ENCODE measurements around the gene IQGAP2. TPM values are rescaled to one million over a fixed set of nuclear protein-coding genes. Genes with fewer than 3 reads are reported as not detected.

Gene IQGAP2
- total RNA-seq, 1 experiment from 2014 or later: not detected

DNA sequence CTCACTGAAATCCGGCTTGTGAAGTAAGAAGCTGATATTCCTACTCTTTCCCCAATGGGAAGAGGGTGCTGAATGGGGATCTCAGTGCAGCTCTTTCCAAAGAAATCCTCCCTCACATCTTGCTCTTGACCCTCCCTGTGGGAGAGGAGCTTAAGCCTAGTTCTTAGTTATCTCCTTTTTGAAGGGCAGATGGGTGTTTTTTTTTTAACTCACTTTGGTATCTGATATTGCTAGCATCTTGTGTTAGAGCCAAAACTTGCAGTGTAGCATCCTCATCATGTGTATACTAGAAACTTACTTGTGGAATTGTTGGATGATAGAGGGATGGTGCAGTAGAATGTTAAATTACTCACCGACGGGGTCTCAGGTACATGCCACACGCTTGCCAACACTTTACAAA, 129.9 kb downstream of the IQGAP2 start:
- Histone ChIP-seq H3K4me2 (no peak overlapping the region), H3K9me2 (ENCODE audit: insufficient read depth) (no peaks in the 10 kb centered on the region), H3K9me3 (ENCODE audit: insufficient read depth, low read depth) (no peaks in the 10 kb centered on the region), H3K4me1 (replicated peaks; ENCODE audit: insufficient read depth) (no peaks in the 10 kb centered on the region), H3K4me3 (no peak overlapping the region), H3K27me3 (ENCODE audit: insufficient read depth, low read depth) (no peaks in the 10 kb centered on the region), H3K27ac (no peak overlapping the region), H3K79me2 (ENCODE audit: low read depth) (no peaks in the 10 kb centered on the region), H3F3A (ENCODE audit: insufficient read depth, low read depth) (no peaks in the 10 kb centered on the region), H3K36me3 (ENCODE audit: low read depth) (no peaks in the 10 kb centered on the region), H2AFZ (no peak overlapping the region), H4K20me1 (ENCODE audit: insufficient read depth) (no peaks in the 10 kb centered on the region)
- TF ChIP-seq, protein P1, sequence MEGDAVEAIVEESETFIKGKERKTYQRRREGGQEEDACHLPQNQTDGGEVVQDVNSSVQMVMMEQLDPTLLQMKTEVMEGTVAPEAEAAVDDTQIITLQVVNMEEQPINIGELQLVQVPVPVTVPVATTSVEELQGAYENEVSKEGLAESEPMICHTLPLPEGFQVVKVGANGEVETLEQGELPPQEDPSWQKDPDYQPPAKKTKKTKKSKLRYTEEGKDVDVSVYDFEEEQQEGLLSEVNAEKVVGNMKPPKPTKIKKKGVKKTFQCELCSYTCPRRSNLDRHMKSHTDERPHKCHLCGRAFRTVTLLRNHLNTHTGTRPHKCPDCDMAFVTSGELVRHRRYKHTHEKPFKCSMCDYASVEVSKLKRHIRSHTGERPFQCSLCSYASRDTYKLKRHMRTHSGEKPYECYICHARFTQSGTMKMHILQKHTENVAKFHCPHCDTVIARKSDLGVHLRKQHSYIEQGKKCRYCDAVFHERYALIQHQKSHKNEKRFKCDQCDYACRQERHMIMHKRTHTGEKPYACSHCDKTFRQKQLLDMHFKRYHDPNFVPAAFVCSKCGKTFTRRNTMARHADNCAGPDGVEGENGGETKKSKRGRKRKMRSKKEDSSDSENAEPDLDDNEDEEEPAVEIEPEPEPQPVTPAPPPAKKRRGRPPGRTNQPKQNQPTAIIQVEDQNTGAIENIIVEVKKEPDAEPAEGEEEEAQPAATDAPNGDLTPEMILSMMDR (conservative IDR thresholded peaks at IDR 0.05): no peak
- no peak for TF ChIP-seq EZH2 (IDR thresholded peaks at IDR 0.05; ENCODE audit: low read depth)
- ChIA-PET POLR2A (ENCODE audit: unreplicated experiment) (no interaction called here), CTCF (no interaction called here)
- intact Hi-C loops (cut with micrococcal nuclease; ENCODE audit: unreplicated experiment): no loop called here
- no peak for DNase-seq
- BruUV-seq (replicated peaks): no TSS peak

DNA sequence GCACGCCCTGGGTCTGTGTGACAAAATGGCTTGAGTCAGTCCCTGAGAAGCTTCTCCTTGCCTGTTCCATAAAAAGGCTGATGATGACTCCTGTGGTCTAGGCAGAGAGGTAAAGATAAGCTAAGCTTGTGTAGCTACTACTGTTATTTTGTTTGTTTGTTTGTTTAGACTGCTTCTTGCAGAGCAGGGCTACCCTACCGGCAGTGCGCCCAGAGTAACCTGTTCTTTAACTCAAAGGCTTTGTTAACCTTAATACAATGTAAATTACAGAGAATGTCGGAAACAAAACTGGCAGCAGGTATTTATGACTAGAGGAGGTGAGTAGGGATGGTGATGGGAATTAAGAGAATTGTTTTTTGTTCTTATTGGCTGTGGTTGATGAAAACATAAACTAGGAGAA, 132.5 kb downstream of the IQGAP2 start:
- no peaks in the 10 kb centered on the region for H3K36me3 ChIP-seq (ENCODE audit: low read depth)
- no TSS peak for BruUV-seq (replicated peaks)
- POLR2A ChIA-PET (ENCODE audit: unreplicated experiment): no interaction called here

DNA sequence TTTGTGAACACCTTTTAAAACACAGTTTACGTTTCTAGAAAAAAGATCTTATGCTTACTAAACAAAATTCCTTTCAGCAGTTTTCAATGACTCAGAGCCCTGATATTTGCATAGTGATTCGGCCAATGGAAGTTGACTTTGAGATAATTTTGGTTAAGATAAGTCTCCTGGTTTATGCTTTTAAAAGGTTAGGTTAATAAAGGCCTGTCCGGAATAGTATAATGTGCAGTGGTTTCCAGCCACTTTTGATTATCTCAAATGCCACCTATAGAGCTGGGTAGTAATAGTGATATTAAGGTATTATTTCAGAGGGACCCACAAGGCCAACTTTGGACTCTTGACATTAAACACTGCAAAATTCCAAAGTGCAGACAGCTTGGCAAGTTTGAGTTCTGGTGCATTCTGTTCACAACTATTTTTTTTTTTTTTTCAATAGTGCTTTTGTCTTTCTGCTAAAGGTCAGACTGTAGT, 134.0 kb downstream of the IQGAP2 start:
- no TSS peak for BruUV-seq (replicated peaks)
- H3K36me3 ChIP-seq (ENCODE audit: low read depth): no peaks in the 10 kb centered on the region
- ChIA-PET POLR2A (ENCODE audit: unreplicated experiment) (interaction anchor here (0.6 kb wide), 1 partner anchor 330 kb away, joined by 3 read pairs; no protein-coding TSS in a partner anchor), CTCF (no interaction called here)
- no peak overlapping the region for H2AFZ ChIP-seq
- no peaks in the 10 kb centered on the region for H3K9me2 ChIP-seq (ENCODE audit: insufficient read depth)
- H3K4me1 ChIP-seq (replicated peaks; ENCODE audit: insufficient read depth): no peaks in the 10 kb centered on the region
- no peak overlapping the region for H3K4me3 ChIP-seq
- DNase-seq: no peak
- H3K27ac ChIP-seq: no peak overlapping the region
- no peaks in the 10 kb centered on the region for H3K79me2 ChIP-seq (ENCODE audit: low read depth)
- H4K20me1 ChIP-seq (ENCODE audit: insufficient read depth): no peaks in the 10 kb centered on the region
- H3K9me3 ChIP-seq (ENCODE audit: insufficient read depth, low read depth): no peaks in the 10 kb centered on the region
- intact Hi-C loops (cut with micrococcal nuclease; ENCODE audit: unreplicated experiment): no loop called here
- no peak for TF ChIP-seq EZH2 (IDR thresholded peaks at IDR 0.05; ENCODE audit: low read depth)
- TF ChIP-seq, protein P1 (conservative IDR thresholded peaks at IDR 0.05): no peak
- H3K27me3 ChIP-seq (ENCODE audit: insufficient read depth, low read depth): no peaks in the 10 kb centered on the region
- no peak overlapping the region for H3K4me2 ChIP-seq
- H3F3A ChIP-seq (ENCODE audit: insufficient read depth, low read depth): no peaks in the 10 kb centered on the region

More for the DNA sequence above, 132.5 kb downstream of the IQGAP2 start:
- Histone ChIP-seq H3K27ac (no peak overlapping the region), H3K9me3 (ENCODE audit: insufficient read depth, low read depth) (no peaks in the 10 kb centered on the region), H3K27me3 (ENCODE audit: insufficient read depth, low read depth) (no peaks in the 10 kb centered on the region), H3F3A (ENCODE audit: insufficient read depth, low read depth) (no peaks in the 10 kb centered on the region), H4K20me1 (ENCODE audit: insufficient read depth) (no peaks in the 10 kb centered on the region), H3K4me1 (replicated peaks; ENCODE audit: insufficient read depth) (no peaks in the 10 kb centered on the region), H3K79me2 (ENCODE audit: low read depth) (no peaks in the 10 kb centered on the region), H2AFZ (no peak overlapping the region), H3K4me2 (no peak overlapping the region), H3K9me2 (ENCODE audit: insufficient read depth) (no peaks in the 10 kb centered on the region), H3K4me3 (no peak overlapping the region)
- intact Hi-C loops (cut with micrococcal nuclease; ENCODE audit: unreplicated experiment): no loop called here
- CTCF ChIA-PET: no interaction called here
- TF ChIP-seq, protein P1 (conservative IDR thresholded peaks at IDR 0.05): no peak
- no peak for TF ChIP-seq EZH2 (IDR thresholded peaks at IDR 0.05; ENCODE audit: low read depth)
- no peak for DNase-seq
